A549 (cell line): Measurements from ENCODE around the gene VIL1. TPM values are rescaled to one million over a fixed set of nuclear protein-coding genes. Genes with fewer than 3 reads are reported as not detected.

ENCODE experiments used
- ATAC-seq, 2 experiments: fragments of 200-7000 bp in 1 of 2; fragments of >200 bp in 1 of 2; cut with Nextera tagmentation in 1 of 2; cut with Tn5 transposase in 1 of 2; 3 replicates each; pipeline versions ENCODE4 v1.8.0 to v1.9.1; 2018 to 2020; ENCODE audit warnings: mild to moderate bottlenecking in 1 of 2, moderate library complexity in 1 of 2
- CTCF ChIA-PET: fragments of 300-600 bp; sonication (Branson Sonifier 250); formaldehyde crosslinking; extraction: SDS; loops from one replicate; lab custom pipeline; 2021; ENCODE audit warnings: antibody characterized with exemption, inconsistent platforms; lab: Yijun Ruan, JAX
- POLR2A ChIA-PET: fragments of 350-600 bp; formaldehyde crosslinking; extraction: SDS; loops from one replicate; lab custom pipeline; 2021; ENCODE audit warnings: antibody characterized with exemption, inconsistent platforms; lab: Yijun Ruan, JAX
- DNase-seq, 2 experiments: peaks; one replicate each; pipeline versions ENCODE4 v3.0.0 to v3.0.0-alpha.2; 2011 to 2016; ENCODE audit warnings: low read depth in 1 of 2, low spot score in 1 of 2
- FAIRE-seq: peaks from 2 replicates; lab custom pipeline; 2011; peaks lifted over from hg19 to GRCh38; lab: Jason Lieb, UNC
- H3K27ac ChIP-seq, 2 experiments: fragments of >200 bp; sonication (Bioruptor Twin); formaldehyde crosslinking; 3 replicates each; pipeline ENCODE4 v1.5.1; 2016 to 2017
- H3K4me1 ChIP-seq: fragments of >200 bp; sonication (Bioruptor Twin); formaldehyde crosslinking; 3 replicates; pipeline ENCODE4 v1.6.1; 2016
- H3K4me2 ChIP-seq: fragments of >200 bp; sonication (Bioruptor Twin); formaldehyde crosslinking; 3 replicates; pipeline ENCODE4 v1.6.1; 2016
- H3K4me3 ChIP-seq: fragments of >200 bp; sonication (Bioruptor Twin); formaldehyde crosslinking; 3 replicates; pipeline ENCODE4 v1.5.1; 2016
- H3K9me3 ChIP-seq: fragments of >200 bp; sonication (Bioruptor Twin); formaldehyde crosslinking; 3 replicates; pipeline ENCODE4 v1.6.1; 2016
- ATOH8 ChIP-seq: fragments of 250-450 bp; sonication (Bioruptor Pico); IDR thresholded peaks from 2 replicates; pipeline ENCODE4 v1.5.0; 2020; ENCODE audit warnings: low read depth, mild to moderate bottlenecking, moderate library complexity
- BCL3 ChIP-seq: fragments of >200 bp; sonication (Bioruptor Twin); formaldehyde crosslinking; IDR thresholded peaks from 3 replicates; pipeline ENCODE4 v1.6.1; 2016
- BHLHE40 ChIP-seq: IDR thresholded peaks from 2 replicates; pipeline ENCODE4 v1.6.1; 2012; ENCODE audit warnings: low read depth, low read length, inconsistent platforms
- CHD2 ChIP-seq: fragments of 150-350 bp; IDR thresholded peaks from 2 replicates; pipeline ENCODE4 v1.6.1; 2014; ENCODE audit warnings: low read length; ENCODE audit not compliant: partially characterized antibody
- CHD4 ChIP-seq: fragments of 200-600 bp; sonication (generic); IDR thresholded peaks from 2 replicates; pipeline ENCODE4 v1.6.1; 2016; ENCODE audit warnings: antibody characterized with exemption, mild to moderate bottlenecking, borderline replicate concordance
- CTCF ChIP-seq: fragments of >200 bp; sonication (Bioruptor Twin); formaldehyde crosslinking; IDR thresholded peaks from 3 replicates; pipeline ENCODE4 v1.5.1; 2016
- FOXS1 ChIP-seq: fragments of 250-450 bp; sonication (Bioruptor Pico); IDR thresholded peaks from 2 replicates; pipeline ENCODE4 v1.5.0; 2020; ENCODE audit warnings: mild to moderate bottlenecking, moderate library complexity
- GATA3 ChIP-seq: IDR thresholded peaks from 2 replicates; pipeline ENCODE4 v1.6.1; 2012; ENCODE audit warnings: borderline replicate concordance
- HES2 ChIP-seq: fragments of >200 bp; sonication (Bioruptor Twin); formaldehyde crosslinking; IDR thresholded peaks from 2 replicates; pipeline ENCODE4 v1.6.1; 2016
- HOXA7 ChIP-seq: fragments of 250-450 bp; sonication (Bioruptor Pico); IDR thresholded peaks from 2 replicates; pipeline ENCODE4 v1.5.0; 2020; ENCODE audit warnings: mild to moderate bottlenecking, moderate library complexity
- HOXB5 ChIP-seq: fragments of 250-450 bp; sonication (Bioruptor Pico); IDR thresholded peaks from 2 replicates; pipeline ENCODE4 v1.5.0; 2020; ENCODE audit warnings: mild to moderate bottlenecking, moderate library complexity
- JUN ChIP-seq, 2 experiments: fragments of >200 bp; sonication (Bioruptor Twin); formaldehyde crosslinking; IDR thresholded peaks; 2 replicates in 1 of 2; 3 replicates in 1 of 2; pipeline ENCODE4 v1.6.1; 2016 to 2017
- JUNB ChIP-seq: fragments of >200 bp; sonication (Bioruptor Twin); formaldehyde crosslinking; IDR thresholded peaks from 2 replicates; pipeline ENCODE4 v1.6.1; 2016
- KDM1A ChIP-seq: fragments of 200-600 bp; sonication (generic); IDR thresholded peaks from 2 replicates; pipeline ENCODE4 v1.6.1; 2016; ENCODE audit warnings: low read depth, mild to moderate bottlenecking
- KDM5A ChIP-seq: fragments of 200-600 bp; sonication (generic); IDR thresholded peaks from 2 replicates; pipeline ENCODE4 v1.6.1; 2016; ENCODE audit warnings: antibody characterized with exemption, mild to moderate bottlenecking
- NFE2L2 ChIP-seq: fragments of 150-350 bp; conservative IDR thresholded peaks from 2 replicates; pipeline ENCODE4 v1.6.1; 2014; ENCODE audit warnings: low read length
- PBX3 ChIP-seq: IDR thresholded peaks from 2 replicates; pipeline ENCODE4 v1.6.1; 2012
- PHF8 ChIP-seq: fragments of 200-600 bp; sonication (generic); IDR thresholded peaks from 2 replicates; pipeline ENCODE4 v1.6.1; 2016; ENCODE audit warnings: low read depth, mild to moderate bottlenecking, antibody characterized with exemption, moderate library complexity, borderline replicate concordance
- SMC3 ChIP-seq: fragments of >200 bp; sonication (Bioruptor Twin); formaldehyde crosslinking; IDR thresholded peaks from 3 replicates; pipeline ENCODE4 v1.6.1; 2018; ENCODE audit warnings: inconsistent platforms
- TFCP2L1 ChIP-seq: fragments of 250-450 bp; sonication (Bioruptor Pico); IDR thresholded peaks from 2 replicates; pipeline ENCODE4 v1.5.0; 2021; ENCODE audit warnings: mild to moderate bottlenecking
- TP53 ChIP-seq: fragments of 250-450 bp; sonication (Bioruptor Pico); IDR thresholded peaks from 2 replicates; pipeline ENCODE4 v1.5.0; 2021; ENCODE audit warnings: mild to moderate bottlenecking, moderate library complexity
- USF2 ChIP-seq: fragments of 450-650 bp; IDR thresholded peaks from 2 replicates; pipeline ENCODE4 v1.6.1; 2014; ENCODE audit warnings: antibody characterized with exemption
- ZNF302 ChIP-seq: fragments of 250-450 bp; sonication (Bioruptor Pico); IDR thresholded peaks from 2 replicates; pipeline ENCODE4 v1.9.0; 2021; ENCODE audit warnings: inconsistent platforms, mild to moderate bottlenecking, moderate library complexity
- ZSCAN20 ChIP-seq: fragments of 250-450 bp; sonication (Bioruptor Pico); IDR thresholded peaks from 2 replicates; pipeline ENCODE4 v1.8.0; 2022; ENCODE audit warnings: mild to moderate bottlenecking, moderate library complexity
- WGBS: methylation state at CpG from one replicate; pipeline ENCODE4 v1.1.6; 2017; ENCODE audit errors: missing lambda C conversion rate; 5-methylcytosine and 5-hydroxymethylcytosine counted together
- polyA plus RNA-seq, 4 experiments: library from polyadenylated mRNA; depleted of rRNA in 3 of 4; stranded (reverse); fragments of >200 nt; fragmentation: RNase III in 1 of 4; extraction: RNeasy Plus Mini Kit Qiagen cat#74134 plus additional on column Dnase treatment in 1 of 4; gene quantifications; 2 replicates in 3 of 4; 3 replicates in 1 of 4; pipeline ENCODE4 v1.2.3, GENCODE V29; 2011 to 2017

Gene VIL1
- polyA plus RNA-seq, 2 of the 4 experiments (the other 2 are of a cell fraction), result 1.9 to 2.3 TPM

GRCh38 chr2:218370410-218371063 is 48.4 kb upstream of the VIL1 start:
- ChIA-PET POLR2A (interaction anchor here (1.2 kb wide), 1 partner anchor 100 kb away, joined by 3 read pairs; the partner anchor contains the start of gene PNKD), CTCF (interaction anchor here (0.6 to 1.4 kb wide), 3 partner anchors 7 to 14 kb away, joined by 3 to 4 read pairs (median 3); partner anchors contain the start of gene CATIP)

GRCh38 chr2:218371983-218372350 is 47.0 kb upstream of the VIL1 start:
- peaks cover 8% of the 10 kb centered on the region; the same call in 1 of the 3 replicates for H3K4me1 ChIP-seq
- 0 out of 3 replicates have a peak, but pooled peaks cover under 1% of the 10 kb centered on the region for H3K9me3 ChIP-seq
- ChIA-PET CTCF (interaction anchor here (1.0 kb wide), 2 partner anchors 15 to 70 kb away, joined by 3 read pairs; partner anchors contain the start of gene CATIP), POLR2A (no interaction called here)
- ATAC-seq, result no peak
- TF ChIP-seq KDM5A, result no peak
- no peak for TF ChIP-seq FOXS1 (CRISPR knock-in tag)
- no peak for TF ChIP-seq ZSCAN20 (CRISPR knock-in tag)
- no peak for TF ChIP-seq PBX3
- no peak for TF ChIP-seq CHD4
- TF ChIP-seq BHLHE40, result no peak
- no peak for TF ChIP-seq JUN (IDR thresholded peaks at IDR 0.05)
- no peak for TF ChIP-seq SMC3
- TF ChIP-seq HES2, result no peak
- no peak for TF ChIP-seq NFE2L2
- no peak for TF ChIP-seq TFCP2L1 (CRISPR knock-in tag)
- TF ChIP-seq ZNF302, result no peak
- no peak for FAIRE-seq
- H3K27ac ChIP-seq, result no peak overlapping the region
- no peak for DNase-seq
- no peak overlapping the region for H3K4me2 ChIP-seq
- no peak overlapping the region for H3K4me3 ChIP-seq

More at GRCh38 chr2:218370410-218371063, 48.4 kb upstream of the VIL1 start:
- Histone ChIP-seq H3K4me3 (no peak overlapping the region), H3K9me3 (0 out of 3 replicates have a peak, but pooled peaks cover 7% of the 10 kb centered on the region), H3K4me1 (peaks cover 8% of the 10 kb centered on the region; the same call in 1 of the 3 replicates), H3K4me2 (no peak overlapping the region), H3K27ac (no peak overlapping the region)
- WGBS, result 82% methylated on average over 11 of the region's 11 CpGs
- no peak for FAIRE-seq
- DNase-seq, result no peak
- ATAC-seq, result no peak
- TF ChIP-seq TP53 (CRISPR knock-in tag), result no peak
- TF ChIP-seq, all 56 proteins: peak for 0

GRCh38 chr2:218374795-218375194 is 44.1 kb upstream of the VIL1 start:
- FAIRE-seq, result no peak
- Histone ChIP-seq H3K9me3 (no peaks in the 10 kb centered on the region), H3K4me2 (no peak overlapping the region), H3K27ac (no peak overlapping the region), H3K4me3 (no peak overlapping the region), H3K4me1 (peaks cover 5% of the 10 kb centered on the region; the same call in 1 of the 3 replicates)
- 79% methylated on average over 4 of the region's 4 CpGs for WGBS
- DNase-seq, result no peak
- ChIA-PET CTCF (interaction anchor here (1.2 to 1.3 kb wide), 2 partner anchors 10 to 73 kb away, joined by 3 read pairs; no protein-coding TSS in a partner anchor), POLR2A (no interaction called here)
- no peak for ATAC-seq
- TF ChIP-seq KDM1A (no peak), ZSCAN20 (CRISPR knock-in tag) (no peak), ATOH8 (CRISPR knock-in tag) (no peak)

- no peaks in the 10 kb centered on the region for H3K9me3 ChIP-seq
- H3K4me1 ChIP-seq, result peaks cover 5% of the 10 kb centered on the region; the same call in 1 of the 3 replicates
- ChIA-PET CTCF (interaction anchor here (1.2 to 1.3 kb wide), 2 partner anchors 10 to 74 kb away, joined by 3 read pairs; no protein-coding TSS in a partner anchor), POLR2A (no interaction called here)
- FAIRE-seq, result no peak
- no peak overlapping the region for H3K4me2 ChIP-seq
- ATAC-seq, result 0 out of 6 replicates have a peak, but pooled peaks of 1 of the 2 experiments have one; percentile 23
- WGBS, result 7% methylated on average over 2 of the region's 2 CpGs
- DNase-seq, result no peak
- TF ChIP-seq BCL3, result no peak
- no peak for TF ChIP-seq CTCF
- TF ChIP-seq USF2, result no peak
- no peak for TF ChIP-seq HOXA7 (CRISPR knock-in tag)
- TF ChIP-seq FOXS1 (CRISPR knock-in tag), result no peak
- no peak for TF ChIP-seq PHF8
- TF ChIP-seq HOXB5 (CRISPR knock-in tag), result no peak
- TF ChIP-seq CHD4, result no peak
- no peak for TF ChIP-seq JUNB
- no peak for TF ChIP-seq GATA3
- TF ChIP-seq CHD2, result no peak
- no peak for TF ChIP-seq ZSCAN20 (CRISPR knock-in tag)
- H3K27ac ChIP-seq, result no peak overlapping the region
- H3K4me3 ChIP-seq, result no peak overlapping the region
Observed at GRCh38 chr2:218375212-218375611, 43.7 kb upstream of the VIL1 start.
